Activated CD4-positive, alpha-beta memory T cell treated with anti-CD3 and anti-CD28 coated beads, Interleukin-2, amount 10 ng/mL, durations not matched to agents 7 days and 5 days (primary cell): Measurements from ENCODE around the gene STRA8. TPM values are rescaled to one million over a fixed set of nuclear protein-coding genes. Genes with fewer than 3 reads are reported as not detected.
"Not testable (repeated sequence)": the region's sequence is repeated elsewhere in the genome, so short reads cannot be mapped to it uniquely, and the experiment has no call there.

ENCODE experiments used
- CTCF ChIA-PET: fragments of 350-600 bp; sonication (Branson Sonifier 250); formaldehyde crosslinking; loops from one replicate; lab custom pipeline; 2021; ENCODE audit warnings: antibody characterized with exemption, inconsistent platforms; lab: Charles Lee
- POLR2A ChIA-PET: fragments of 350-600 bp; sonication (Branson Sonifier 250); formaldehyde crosslinking; loops from one replicate; lab custom pipeline; 2021; ENCODE audit warnings: antibody characterized with exemption; lab: Charles Lee
- DNase-seq: peaks from one replicate; pipeline ENCODE4 v3.0.0-alpha.2; 2020
- H3K27ac Mint-ChIP-seq: one replicate; pipeline ENCODE4 v1.8.0; 2021; ENCODE audit warnings: mild to moderate bottlenecking, mixed read lengths
- H3K27me3 Mint-ChIP-seq: one replicate; pipeline ENCODE4 v1.8.0; 2021; ENCODE audit warnings: mixed read lengths
- H3K36me3 Mint-ChIP-seq: one replicate; pipeline ENCODE4 v1.8.0; 2021; ENCODE audit warnings: low read depth, mixed read lengths
- H3K4me1 Mint-ChIP-seq: one replicate; pipeline ENCODE4 v1.8.0; 2021; ENCODE audit warnings: mixed read lengths
- H3K4me3 Mint-ChIP-seq: one replicate; pipeline ENCODE4 v1.8.0; 2021; ENCODE audit warnings: mild to moderate bottlenecking, mixed read lengths
- H3K9me3 Mint-ChIP-seq: one replicate; pipeline ENCODE4 v1.8.0; 2021; ENCODE audit warnings: mixed read lengths
- total RNA-seq, 2 experiments: library from RNA; stranded (reverse); gene quantifications; one replicate each; pipeline ENCODE4 v1.2.3, GENCODE V29; 2021

Gene STRA8
- total RNA-seq, 2 experiments from 2014 or later, result not detected

- no peak for DNase-seq
- POLR2A ChIA-PET, result interaction anchor here (1.5 kb wide), 1 partner anchor 38 kb away, joined by 7 read pairs; the partner anchor contains the start of gene CYREN
- Mint-ChIP-seq H3K4me3 (no peak overlapping the region), H3K27ac (no peak overlapping the region), H3K4me1 (peaks cover 36% of the 10 kb centered on the region), H3K36me3 (peaks cover 13% of the 10 kb centered on the region), H3K9me3 (no peaks in the 10 kb centered on the region), H3K27me3 (no peaks in the 10 kb centered on the region)
- CTCF ChIA-PET, result interaction anchor here (0.9 kb wide), 1 partner anchor 66 kb away, joined by 3 read pairs; no protein-coding TSS in a partner anchor
Measured at GRCh38 chr7:135208102-135208793, 25.4 kb upstream of the STRA8 start.

- Mint-ChIP-seq H3K9me3 (no peaks in the 10 kb centered on the region), H3K36me3 (peaks cover 7% of the 10 kb centered on the region), H3K4me3 (no peak overlapping the region), H3K4me1 (peaks cover 32% of the 10 kb centered on the region), H3K27me3 (no peaks in the 10 kb centered on the region), H3K27ac (no peak overlapping the region)
- CTCF ChIA-PET, result interaction anchor here (0.7 to 3.7 kb wide), 6 partner anchors 8 to 223 kb away, joined by 3 to 25 read pairs (median 3); partner anchors contain the start of genes AGBL3 and CYREN
- POLR2A ChIA-PET, result interaction anchor here (0.7 to 1.5 kb wide), 4 partner anchors 39 to 563 kb away, joined by 3 to 7 read pairs (median 3); partner anchors contain the start of genes CYREN and TMEM140
- no peak for DNase-seq
Measured at GRCh38 chr7:135209225-135209834, 24.3 kb upstream of the STRA8 start.

GRCh38 chr7:135210888-135211178, 22.8 kb upstream of the STRA8 start:
- peak overlapping the region; percentile 40 for H3K27ac Mint-ChIP-seq
- POLR2A ChIA-PET, result interaction anchor here (0.6 to 2.8 kb wide), 12 partner anchors 9 to 578 kb away, joined by 3 to 27 read pairs (median 4); partner anchors contain the start of genes BPGM, CYREN and TMEM140
- H3K4me1 Mint-ChIP-seq, result peaks cover 32% of the 10 kb centered on the region
- no peak for DNase-seq
- H3K4me3 Mint-ChIP-seq, result peak overlapping the region; percentile 94
- CTCF ChIA-PET, result interaction anchor here (0.9 to 3.7 kb wide), 8 partner anchors 9 to 225 kb away, joined by 3 to 25 read pairs (median 4); partner anchors contain the start of genes AGBL3, CYREN and TMEM140
- no peaks in the 10 kb centered on the region for H3K27me3 Mint-ChIP-seq
- no peaks in the 10 kb centered on the region for H3K9me3 Mint-ChIP-seq
- H3K36me3 Mint-ChIP-seq, result no peaks in the 10 kb centered on the region

GRCh38 chr7:135211179-135211945, 22.3 kb upstream of the STRA8 start, which contains the start of gene WDR91:
WDR91 (minus strand) TSS chr7:135211526; CDS start chr7:135211502, 24 bp downstream.
- Mint-ChIP-seq H3K36me3 (no peaks in the 10 kb centered on the region), H3K27me3 (no peaks in the 10 kb centered on the region), H3K4me1 (peaks cover 30% of the 10 kb centered on the region), H3K27ac (peak within 1 kb of the TSS; percentile 91), H3K4me3 (peak within 1 kb of the TSS; percentile 94), H3K9me3 (no peaks in the 10 kb centered on the region)
- ChIA-PET CTCF (interaction anchor here (0.9 to 3.7 kb wide), 9 partner anchors 9 to 225 kb away, joined by 3 to 25 read pairs (median 4); partner anchors contain the start of genes AGBL3, CYREN and TMEM140), POLR2A (interaction anchor here (0.6 to 2.8 kb wide), 14 partner anchors 9 to 578 kb away, joined by 3 to 27 read pairs (median 4); partner anchors contain the start of genes AGBL3, BPGM, CYREN and TMEM140)
- peak; percentile 97 for DNase-seq

- Mint-ChIP-seq H3K4me3 (peak overlapping the region; percentile 94), H3K4me1 (peaks cover 27% of the 10 kb centered on the region), H3K27ac (peak overlapping the region; percentile 52)
- DNase-seq, H3K27me3 Mint-ChIP-seq, H3K36me3 Mint-ChIP-seq, H3K9me3 Mint-ChIP-seq: not testable (repeated sequence)
- ChIA-PET CTCF (interaction anchor here (0.7 to 3.7 kb wide), 7 partner anchors 10 to 64 kb away, joined by 3 to 25 read pairs (median 3); partner anchors contain the start of genes CYREN and TMEM140), POLR2A (interaction anchor here (1.2 to 2.8 kb wide), 7 partner anchors 12 to 226 kb away, joined by 3 to 27 read pairs (median 5); partner anchors contain the start of genes AGBL3, CYREN and TMEM140)
Measured at GRCh38 chr7:135211946-135212685, 21.5 kb upstream of the STRA8 start.

GRCh38 chr7:135213831-135214230, 19.8 kb upstream of the STRA8 start:
- Mint-ChIP-seq H3K27ac (no peak overlapping the region), H3K36me3 (no peaks in the 10 kb centered on the region), H3K4me1 (peaks cover 16% of the 10 kb centered on the region), H3K9me3 (no peaks in the 10 kb centered on the region), H3K27me3 (no peaks in the 10 kb centered on the region), H3K4me3 (no peak overlapping the region)
- ChIA-PET CTCF (no interaction called here), POLR2A (interaction anchor here (0.7 kb wide), 1 partner anchor 746 kb away, joined by 4 read pairs; no protein-coding TSS in a partner anchor)
- DNase-seq, result no peak

- H3K36me3 Mint-ChIP-seq, result no peaks in the 10 kb centered on the region
- ChIA-PET CTCF (no interaction called here), POLR2A (no interaction called here)
- H3K27me3 Mint-ChIP-seq, result no peaks in the 10 kb centered on the region
- H3K9me3 Mint-ChIP-seq, result no peaks in the 10 kb centered on the region
- peaks cover 13% of the 10 kb centered on the region for H3K4me1 Mint-ChIP-seq
- no peak for DNase-seq
- no peak overlapping the region for H3K27ac Mint-ChIP-seq
- no peak overlapping the region for H3K4me3 Mint-ChIP-seq
Measured at GRCh38 chr7:135215180-135215579, 18.5 kb upstream of the STRA8 start.

- POLR2A ChIA-PET, result no interaction called here
- H3K4me3 Mint-ChIP-seq, result no peak overlapping the region
- H3K27me3 Mint-ChIP-seq, result no peaks in the 10 kb centered on the region
- CTCF ChIA-PET, result no interaction called here
- no peak overlapping the region for H3K27ac Mint-ChIP-seq
- no peaks in the 10 kb centered on the region for H3K36me3 Mint-ChIP-seq
- peaks cover 8% of the 10 kb centered on the region for H3K4me1 Mint-ChIP-seq
- DNase-seq, result no peak
- no peaks in the 10 kb centered on the region for H3K9me3 Mint-ChIP-seq
Measured at GRCh38 chr7:135215698-135216097, 17.9 kb upstream of the STRA8 start.

- H3K4me3 Mint-ChIP-seq, result no peak overlapping the region
- H3K4me1 Mint-ChIP-seq, result peaks cover 2% of the 10 kb centered on the region
- ChIA-PET POLR2A (no interaction called here), CTCF (interaction anchor here (1.0 to 1.5 kb wide), 2 partner anchors 9 to 231 kb away, joined by 3 read pairs; no protein-coding TSS in a partner anchor)
- H3K27me3 Mint-ChIP-seq, result peaks cover 3% of the 10 kb centered on the region
- no peak overlapping the region for H3K27ac Mint-ChIP-seq
- peaks cover 4% of the 10 kb centered on the region for H3K9me3 Mint-ChIP-seq
- DNase-seq, result no peak
- peaks cover 7% of the 10 kb centered on the region for H3K36me3 Mint-ChIP-seq
Measured at GRCh38 chr7:135217645-135218509, 15.8 kb upstream of the STRA8 start.

- ChIA-PET CTCF (interaction anchor here (0.7 kb wide), 1 partner anchor 53 kb away, joined by 3 read pairs; the partner anchor contains the start of gene CYREN), POLR2A (interaction anchor here (1.8 kb wide), 1 partner anchor 13 kb away, joined by 6 read pairs; the partner anchor contains the start of gene WDR91)
- no peak overlapping the region for H3K27ac Mint-ChIP-seq
- no peak overlapping the region for H3K4me3 Mint-ChIP-seq
- peaks cover 5% of the 10 kb centered on the region for H3K27me3 Mint-ChIP-seq
- H3K36me3 Mint-ChIP-seq, result peaks cover 13% of the 10 kb centered on the region
- peaks cover 14% of the 10 kb centered on the region for H3K4me1 Mint-ChIP-seq
- H3K9me3 Mint-ChIP-seq, result peaks cover 4% of the 10 kb centered on the region
- DNase-seq, result no peak
Measured at GRCh38 chr7:135224027-135224426, 9.6 kb upstream of the STRA8 start.

GRCh38 chr7:135231686-135232085, 2.0 kb upstream of the STRA8 start:
- H3K36me3 Mint-ChIP-seq, result no peaks in the 10 kb centered on the region
- H3K4me1 Mint-ChIP-seq, result peaks cover 5% of the 10 kb centered on the region
- ChIA-PET POLR2A (no interaction called here), CTCF (interaction anchor here (1.5 kb wide), 1 partner anchor 22 kb away, joined by 3 read pairs; no protein-coding TSS in a partner anchor)
- H3K9me3 Mint-ChIP-seq, result no peaks in the 10 kb centered on the region
- peak; percentile 0 for DNase-seq
- no peak overlapping the region for H3K4me3 Mint-ChIP-seq
- H3K27ac Mint-ChIP-seq, result no peak overlapping the region
- H3K27me3 Mint-ChIP-seq, result no peaks in the 10 kb centered on the region
